GM23338 (cell line): ENCODE data around the gene HSD17B1. TPM values are rescaled to one million over a fixed set of nuclear protein-coding genes. Genes with fewer than 3 reads are reported as not detected.

Experiments used
- ATAC-seq: fragments of 200-7000 bp; cut with Tn5 transposase; 3 replicates; pipeline ENCODE4 v1.9.1; 2020
- DNase-seq: peaks from one replicate; pipeline ENCODE4 v3.0.0-alpha.2; 2015; ENCODE audit warnings: low spot score
- H2AFZ ChIP-seq: fragments of 200-600 bp; sonication (generic); 2 replicates; pipeline ENCODE4 v1.8.0; 2016; ENCODE audit warnings: antibody characterized with exemption, mild to moderate bottlenecking, moderate library complexity
- H3F3A ChIP-seq: fragments of 200-600 bp; sonication (generic); replicated peaks from 2 replicates; pipeline ENCODE4 v1.8.0; 2017; ENCODE audit warnings: antibody characterized with exemption, mixed run types, low read depth
- H3K27ac ChIP-seq: fragments of 200-600 bp; sonication (generic); 2 replicates; pipeline ENCODE4 v1.6.1; 2016; ENCODE audit warnings: low read depth
- H3K27me3 ChIP-seq: fragments of 200-600 bp; sonication (generic); 2 replicates; pipeline ENCODE4 v1.8.0; 2016; ENCODE audit warnings: mild to moderate bottlenecking, mixed run types, moderate library complexity; ENCODE audit not compliant: insufficient read depth
- H3K36me3 ChIP-seq: fragments of 200-600 bp; sonication (generic); 2 replicates; pipeline ENCODE4 v1.8.0; 2016; ENCODE audit warnings: mild to moderate bottlenecking; ENCODE audit not compliant: insufficient read depth
- H3K4me1 ChIP-seq: fragments of 200-600 bp; sonication (generic); 2 replicates; pipeline ENCODE4 v1.8.0; 2016; ENCODE audit warnings: mild to moderate bottlenecking, moderate library complexity; ENCODE audit not compliant: insufficient read depth
- H3K4me2 ChIP-seq: fragments of 200-600 bp; sonication (generic); 2 replicates; pipeline ENCODE4 v1.7.1; 2017; ENCODE audit warnings: mixed run types
- H3K4me3 ChIP-seq: fragments of 200-600 bp; sonication (generic); 2 replicates; pipeline ENCODE4 v1.6.1; 2016; ENCODE audit warnings: mixed run types
- H3K79me2 ChIP-seq: fragments of 200-600 bp; sonication (generic); replicated peaks from 2 replicates; pipeline ENCODE4 v1.8.0; 2017; ENCODE audit warnings: mild to moderate bottlenecking; ENCODE audit not compliant: insufficient read depth
- H3K9me2 ChIP-seq: fragments of 200-600 bp; sonication (generic); 2 replicates; pipeline ENCODE4 v1.8.0; 2017; ENCODE audit not compliant: insufficient read depth
- H4K20me1 ChIP-seq: fragments of 200-600 bp; sonication (generic); replicated peaks from 2 replicates; pipeline ENCODE4 v1.8.0; 2017; ENCODE audit warnings: mild to moderate bottlenecking; ENCODE audit not compliant: insufficient read depth
- H3K27ac Mint-ChIP-seq: 2 replicates; pipeline ENCODE4 v1.8.0; 2020; ENCODE audit warnings: inconsistent platforms, mild to moderate bottlenecking, moderate library complexity, mixed read lengths
- H3K27me3 Mint-ChIP-seq: 3 replicates; pipeline ENCODE4 v1.8.0; 2022; ENCODE audit warnings: low read depth, mild to moderate bottlenecking, moderate library complexity, mixed read lengths, inconsistent platforms; ENCODE audit not compliant: insufficient read depth, poor library complexity
- H3K36me3 Mint-ChIP-seq: 3 replicates; pipeline ENCODE4 v1.8.0; 2021; ENCODE audit warnings: low read depth, mild to moderate bottlenecking, inconsistent platforms, moderate library complexity, mixed read lengths
- H3K4me1 Mint-ChIP-seq: 3 replicates; pipeline ENCODE4 v1.8.0; 2020; ENCODE audit warnings: mild to moderate bottlenecking, inconsistent platforms, mixed read lengths
- H3K4me3 Mint-ChIP-seq: 3 replicates; pipeline ENCODE4 v1.8.0; 2021; ENCODE audit warnings: moderate library complexity, mild to moderate bottlenecking, inconsistent platforms, mixed read lengths
- H3K9me3 Mint-ChIP-seq: 3 replicates; pipeline ENCODE4 v1.8.0; 2020; ENCODE audit warnings: moderate library complexity, mild to moderate bottlenecking, inconsistent platforms, mixed read lengths
- CTCF ChIP-seq, 2 experiments: fragments of 200-600 bp in 1 of 2; sonication (generic) in 1 of 2; conservative IDR thresholded peaks; 2 replicates each; pipeline versions ENCODE4 v1.5.1 to v1.6.1; 2016 to 2017; ENCODE audit warnings: antibody characterized with exemption in 2 of 2, low read depth in 2 of 2, mild to moderate bottlenecking in 2 of 2, moderate library complexity in 1 of 2
- ETS1 ChIP-seq: IDR thresholded peaks from 2 replicates; pipeline ENCODE4 v1.6.1; 2016; ENCODE audit warnings: antibody characterized with exemption
- POLR2AphosphoS5 ChIP-seq: IDR thresholded peaks from 2 replicates; pipeline ENCODE4 v1.6.1; 2016; ENCODE audit warnings: antibody characterized with exemption, low read depth
- REST ChIP-seq: IDR thresholded peaks from one replicate; pipeline ENCODE4 v1.6.1; 2018; ENCODE audit warnings: antibody characterized with exemption; ENCODE audit not compliant: unreplicated experiment
- polyA plus RNA-seq: library from polyadenylated mRNA; unstranded; fragments of >200 nt; fragmentation: Nextera tagmentation; extraction: Ambion mirVana; gene quantifications from 2 replicates; pipeline ENCODE4 v1.2.1, GENCODE V29; 2016
- total RNA-seq: library from RNA; depleted of rRNA; stranded (reverse); fragments of >200 nt; shearing (Covaris generic); gene quantifications from 2 replicates; pipeline ENCODE4 v1.2.3, GENCODE V29; 2014

HSD17B1 gene
- total and polyA plus RNA-seq, 2 experiments from 2014 or later: 0.97 to 1.7 TPM

- TF ChIP-seq REST (no peak), ETS1 (no peak), CTCF (conservative IDR thresholded peaks at IDR 0.05; ENCODE audit: low read depth in 2 of 2) (no peak)
These were observed 40.5 kb upstream of the HSD17B1 start (continued) for GRCh38 chr17:42512246-42512645.

- no peaks in the 10 kb centered on the region for H3K9me3 Mint-ChIP-seq
- H3K79me2 ChIP-seq: no peaks in the 10 kb centered on the region
- H3K4me1 ChIP-seq: no peaks in the 10 kb centered on the region
- no peak for DNase-seq
- no peak overlapping the region for H3K4me2 ChIP-seq
- H3K27me3 ChIP-seq: no peaks in the 10 kb centered on the region
- no peaks in the 10 kb centered on the region for H3F3A ChIP-seq
- H3K4me1 Mint-ChIP-seq: peaks cover 3% of the 10 kb centered on the region; the same call in 2 of the 3 replicates
- peaks cover 23% of the 10 kb centered on the region for H3K36me3 Mint-ChIP-seq
- no peak overlapping the region for H3K27ac Mint-ChIP-seq
- no peak for TF ChIP-seq POLR2AphosphoS5
- TF ChIP-seq CTCF (conservative IDR thresholded peaks at IDR 0.05; ENCODE audit: low read depth in 2 of 2): no peak
- H3K9me2 ChIP-seq: no peaks in the 10 kb centered on the region
- no peak overlapping the region for H3K4me3 ChIP-seq
- no peak overlapping the region for H2AFZ ChIP-seq
- H4K20me1 ChIP-seq: peaks cover 6% of the 10 kb centered on the region; the same call in 1 of the 2 replicates
- ATAC-seq: no peak
- H3K27ac ChIP-seq: no peak overlapping the region
- H3K4me3 Mint-ChIP-seq: no peak overlapping the region
- peaks cover 5% of the 10 kb centered on the region; the same call in 1 of the 2 replicates for H3K36me3 ChIP-seq
- H3K27me3 Mint-ChIP-seq: peaks cover 10% of the 10 kb centered on the region
These were observed 39.9 kb upstream of the HSD17B1 start for GRCh38 chr17:42512733-42513251.
